ENCODE data around the gene DNAH11. TPM values are rescaled to one million over a fixed set of nuclear protein-coding genes. Genes with fewer than 3 reads are reported as not detected.

DNAH11 gene
- total and polyA plus RNA-seq, 2 of the 13 experiments (the other 11 are each of a cell fraction or from before 2014, with no cell fraction given), result not detected

DNA sequence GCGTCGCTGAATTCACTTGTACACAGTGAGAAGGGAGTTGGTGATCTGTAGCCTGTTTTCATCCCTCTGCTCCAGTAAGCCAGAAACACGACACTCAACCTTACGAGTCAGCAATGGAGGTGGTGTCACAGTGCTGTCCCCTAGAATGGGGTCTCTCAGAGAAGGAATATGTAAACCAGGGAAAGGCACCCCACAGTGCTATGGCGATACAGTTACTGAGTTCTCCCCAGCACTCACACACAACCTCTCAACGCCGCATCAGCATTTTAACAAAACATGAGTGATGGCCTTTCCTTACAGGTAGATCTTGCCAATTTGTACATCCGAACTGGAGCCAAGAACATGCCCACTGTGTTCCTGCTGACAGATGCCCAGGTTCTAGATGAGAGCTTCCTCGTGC, 206.5 kb downstream of the DNAH11 start (continued):
- TF ChIP-seq, protein P1, sequence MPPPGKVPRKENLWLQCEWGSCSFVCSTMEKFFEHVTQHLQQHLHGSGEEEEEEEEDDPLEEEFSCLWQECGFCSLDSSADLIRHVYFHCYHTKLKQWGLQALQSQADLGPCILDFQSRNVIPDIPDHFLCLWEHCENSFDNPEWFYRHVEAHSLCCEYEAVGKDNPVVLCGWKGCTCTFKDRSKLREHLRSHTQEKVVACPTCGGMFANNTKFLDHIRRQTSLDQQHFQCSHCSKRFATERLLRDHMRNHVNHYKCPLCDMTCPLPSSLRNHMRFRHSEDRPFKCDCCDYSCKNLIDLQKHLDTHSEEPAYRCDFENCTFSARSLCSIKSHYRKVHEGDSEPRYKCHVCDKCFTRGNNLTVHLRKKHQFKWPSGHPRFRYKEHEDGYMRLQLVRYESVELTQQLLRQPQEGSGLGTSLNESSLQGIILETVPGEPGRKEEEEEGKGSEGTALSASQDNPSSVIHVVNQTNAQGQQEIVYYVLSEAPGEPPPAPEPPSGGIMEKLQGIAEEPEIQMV (CRISPR knock-in tag; IDR thresholded peaks at IDR 0.05; ENCODE audit: low read depth), result no peak
- TF ChIP-seq, protein P2, sequence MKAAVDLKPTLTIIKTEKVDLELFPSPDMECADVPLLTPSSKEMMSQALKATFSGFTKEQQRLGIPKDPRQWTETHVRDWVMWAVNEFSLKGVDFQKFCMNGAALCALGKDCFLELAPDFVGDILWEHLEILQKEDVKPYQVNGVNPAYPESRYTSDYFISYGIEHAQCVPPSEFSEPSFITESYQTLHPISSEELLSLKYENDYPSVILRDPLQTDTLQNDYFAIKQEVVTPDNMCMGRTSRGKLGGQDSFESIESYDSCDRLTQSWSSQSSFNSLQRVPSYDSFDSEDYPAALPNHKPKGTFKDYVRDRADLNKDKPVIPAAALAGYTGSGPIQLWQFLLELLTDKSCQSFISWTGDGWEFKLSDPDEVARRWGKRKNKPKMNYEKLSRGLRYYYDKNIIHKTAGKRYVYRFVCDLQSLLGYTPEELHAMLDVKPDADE (CRISPR knock-in tag; IDR thresholded peaks at IDR 0.05), result no peak

DNA sequence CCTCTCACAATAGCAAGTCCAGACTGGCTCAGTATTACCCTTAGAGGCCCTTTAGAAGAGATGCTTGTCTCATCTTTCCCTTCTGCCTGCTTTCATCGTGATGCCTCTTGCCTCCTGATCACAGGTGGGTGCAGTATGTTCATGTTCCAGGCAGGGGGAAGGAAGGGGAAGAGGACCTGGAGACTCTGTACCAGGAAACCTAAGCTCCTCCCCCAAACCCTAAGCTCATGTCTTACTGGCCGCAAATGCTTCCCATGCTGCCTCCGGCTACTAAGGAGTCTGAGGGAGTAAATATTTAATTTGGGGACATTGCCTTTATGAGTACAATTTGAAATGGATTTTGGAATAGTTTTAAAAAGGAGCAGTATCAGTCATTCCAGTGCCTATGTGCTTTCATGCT, 210.2 kb downstream of the DNAH11 start:
- WGBS (ENCODE audit: low lambda C conversion rate), result 37% methylated on average over 3 of the region's 3 CpGs
- no peak for ATAC-seq
- H3K27ac ChIP-seq (ENCODE audit: extremely low read length, insufficient read depth, low read length), result no peak overlapping the region
- intact Hi-C loops (cut with micrococcal nuclease; ENCODE audit: unreplicated experiment), result no loop called here
- H3K4me1 ChIP-seq (ENCODE audit: insufficient read depth, low read length), result peaks cover 7% of the 10 kb centered on the region
- POLR2A ChIA-PET, result no interaction called here
- H2AFZ ChIP-seq (ENCODE audit: low read length), result no peak overlapping the region
- H3K27me3 ChIP-seq (ENCODE audit: control insufficient read depth in 1 of 2, insufficient read depth in 2 of 2, low read length in 2 of 2), result peaks cover 0 to 2% of the 10 kb centered on the region in 2 experiments; a peak in 1 of 5 replicates
- H3K36me3 ChIP-seq (replicated peaks in 1 of 2; ENCODE audit: control insufficient read depth in 1 of 2, insufficient read depth in 2 of 2, low read length in 2 of 2), result no peaks in the 10 kb centered on the region
- no peaks in the 10 kb centered on the region for H4K20me1 ChIP-seq (ENCODE audit: insufficient read depth, low read length)
- no peaks in the 10 kb centered on the region for H3K9me3 ChIP-seq (ENCODE audit: low read length)
- BruUV-seq (replicated peaks), result no TSS peak
- H3K9ac ChIP-seq (ENCODE audit: insufficient read depth, low read depth, low read length), result no peak overlapping the region
- TF ChIP-seq ZNF256 (CRISPR knock-in tag; conservative IDR thresholded peaks at IDR 0.05), result no peak
- TF ChIP-seq JDP2 (CRISPR knock-in tag; IDR thresholded peaks at IDR 0.05; ENCODE audit: borderline replicate concordance), result no peak
- TF ChIP-seq, protein P3, sequence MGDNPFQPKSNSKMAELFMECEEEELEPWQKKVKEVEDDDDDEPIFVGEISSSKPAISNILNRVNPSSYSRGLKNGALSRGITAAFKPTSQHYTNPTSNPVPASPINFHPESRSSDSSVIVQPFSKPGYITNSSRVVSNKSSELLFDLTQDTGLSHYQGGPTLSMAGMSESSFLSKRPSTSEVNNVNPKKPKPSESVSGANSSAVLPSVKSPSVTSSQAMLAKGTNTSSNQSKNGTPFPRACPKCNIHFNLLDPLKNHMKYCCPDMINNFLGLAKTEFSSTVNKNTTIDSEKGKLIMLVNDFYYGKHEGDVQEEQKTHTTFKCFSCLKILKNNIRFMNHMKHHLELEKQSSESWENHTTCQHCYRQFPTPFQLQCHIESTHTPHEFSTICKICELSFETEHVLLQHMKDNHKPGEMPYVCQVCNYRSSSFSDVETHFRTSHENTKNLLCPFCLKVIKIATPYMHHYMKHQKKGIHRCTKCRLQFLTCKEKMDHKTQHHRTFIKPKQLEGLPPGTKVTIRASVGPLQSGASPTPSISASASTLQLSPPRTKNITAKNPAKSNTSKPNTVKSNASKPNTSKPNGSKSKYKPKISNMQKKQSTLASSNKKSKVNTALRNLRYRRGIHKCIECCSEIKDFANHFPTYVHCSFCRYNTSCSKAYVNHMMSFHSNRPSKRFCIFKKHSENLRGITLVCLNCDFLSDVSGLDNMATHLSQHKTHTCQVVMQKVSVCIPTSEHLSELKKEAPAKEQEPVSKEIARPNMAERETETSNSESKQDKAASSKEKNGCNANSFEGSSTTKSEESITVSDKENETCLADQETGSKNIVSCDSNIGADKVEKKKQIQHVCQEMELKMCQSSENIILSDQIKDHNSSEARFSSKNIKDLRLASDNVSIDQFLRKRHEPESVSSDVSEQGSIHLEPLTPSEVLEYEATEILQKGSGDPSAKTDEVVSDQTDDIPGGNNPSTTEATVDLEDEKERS (CRISPR knock-in tag; IDR thresholded peaks at IDR 0.05), result no peak
- no peak for TF ChIP-seq ZFYVE20 (CRISPR knock-in tag; IDR thresholded peaks at IDR 0.05; ENCODE audit: borderline replicate concordance, low read depth)
- no peak for TF ChIP-seq MXI1 (IDR thresholded peaks at IDR 0.05; ENCODE audit: borderline replicate concordance, low read depth, low read length)
- TF ChIP-seq ZBTB3 (CRISPR knock-in tag; IDR thresholded peaks at IDR 0.05; ENCODE audit: borderline replicate concordance, low read depth), result no peak
- no peak for TF ChIP-seq CBX2 (IDR thresholded peaks at IDR 0.05; ENCODE audit: low read depth, low read length)
- TF ChIP-seq CBX2 (CRISPR knock-in tag; IDR thresholded peaks at IDR 0.05; ENCODE audit: low read depth), result no peak
- TF ChIP-seq, protein P4, sequence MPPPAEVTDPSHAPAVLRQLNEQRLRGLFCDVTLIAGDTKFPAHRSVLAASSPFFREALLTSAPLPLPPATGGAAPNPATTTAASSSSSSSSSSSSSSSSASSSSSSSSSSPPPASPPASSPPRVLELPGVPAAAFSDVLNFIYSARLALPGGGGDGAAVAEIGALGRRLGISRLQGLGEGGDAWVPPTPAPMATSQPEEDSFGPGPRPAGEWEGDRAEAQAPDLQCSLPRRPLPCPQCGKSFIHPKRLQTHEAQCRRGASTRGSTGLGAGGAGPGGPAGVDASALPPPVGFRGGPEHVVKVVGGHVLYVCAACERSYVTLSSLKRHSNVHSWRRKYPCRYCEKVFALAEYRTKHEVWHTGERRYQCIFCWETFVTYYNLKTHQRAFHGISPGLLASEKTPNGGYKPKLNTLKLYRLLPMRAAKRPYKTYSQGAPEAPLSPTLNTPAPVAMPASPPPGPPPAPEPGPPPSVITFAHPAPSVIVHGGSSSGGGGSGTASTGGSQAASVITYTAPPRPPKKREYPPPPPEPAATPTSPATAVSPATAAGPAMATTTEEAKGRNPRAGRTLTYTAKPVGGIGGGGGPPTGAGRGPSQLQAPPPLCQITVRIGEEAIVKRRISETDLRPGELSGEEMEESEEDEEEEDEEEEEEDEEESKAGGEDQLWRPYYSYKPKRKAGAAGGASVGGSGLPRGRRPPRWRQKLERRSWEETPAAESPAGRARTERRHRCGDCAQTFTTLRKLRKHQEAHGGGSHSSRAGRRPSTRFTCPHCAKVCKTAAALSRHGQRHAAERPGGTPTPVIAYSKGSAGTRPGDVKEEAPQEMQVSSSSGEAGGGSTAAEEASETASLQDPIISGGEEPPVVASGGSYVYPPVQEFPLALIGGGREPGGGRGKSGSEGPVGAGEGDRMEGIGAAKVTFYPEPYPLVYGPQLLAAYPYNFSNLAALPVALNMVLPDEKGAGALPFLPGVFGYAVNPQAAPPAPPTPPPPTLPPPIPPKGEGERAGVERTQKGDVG (CRISPR knock-in tag; IDR thresholded peaks at IDR 0.05; ENCODE audit: borderline replicate concordance), result no peak
- no peak for TF ChIP-seq ZNF605 (CRISPR knock-in tag; IDR thresholded peaks at IDR 0.05)
- DNase-seq (ENCODE audit: low spot score), result no peak
- CTCF ChIA-PET (ENCODE audit: low intra/inter-chr PET ratio, low total read pairs), result no interaction called here
- H3K4me2 ChIP-seq (ENCODE audit: low read depth, low read length), result no peak overlapping the region
- no peaks in the 10 kb centered on the region for H3K79me2 ChIP-seq (ENCODE audit: insufficient read depth, low read length)
- H3K4me3 ChIP-seq (replicated peaks in 1 of 3; ENCODE audit: insufficient read depth in 1 of 3, low read depth in 2 of 3, low read length in 3 of 3), result no peak overlapping the region
- in situ Hi-C loops (cut with HindIII; ENCODE audit: extremely low pct_ligation_motif_present, low pct_unique_long_range_greater_than_20kb), result loop anchor here (25.0 kb wide), 1 partner anchor 216 kb away; the partner anchor contains the start of gene DNAH11
- FAIRE-seq, result no peak

Measured in HepG2 (cell line).